COR-L47 (cell line): ENCODE measurements around the gene SOHLH2.

Experiments
- DNase-seq: peaks from one replicate; lab custom pipeline; 2025; lab: John Stamatoyannopoulos, UW

Gene SOHLH2

GRCh38 chr13:36131931-36132297 is 82.4 kb downstream of the SOHLH2 start:
- no peak for DNase-seq

- peak; percentile 69 for DNase-seq
Observed at GRCh38 chr13:36131222-36131930, 83.0 kb downstream of the SOHLH2 start, which contains the start of gene DCLK1. Gene DCLK1 (minus strand): TSS chr13:36131382.

- DNase-seq, result peak; percentile 61
Observed at GRCh38 chr13:36130552-36131221, 83.7 kb downstream of the SOHLH2 start.

- peak; percentile 37 for DNase-seq
Observed at GRCh38 chr13:36130193-36130551, 84.2 kb downstream of the SOHLH2 start.

- DNase-seq, result no peak
Observed at GRCh38 chr13:36129539-36129938, 84.8 kb downstream of the SOHLH2 start.

GRCh38 chr13:36126491-36126890 is 87.9 kb downstream of the SOHLH2 start:
- no peak for DNase-seq

- DNase-seq, result no peak
Observed at GRCh38 chr13:36125841-36126240, 88.5 kb downstream of the SOHLH2 start.

GRCh38 chr13:36124236-36124822 is 90.0 kb downstream of the SOHLH2 start:
- no peak for DNase-seq
